ENCODE measurements around the gene SLC51B.
"Not testable (repeated sequence)": the region's sequence is repeated elsewhere in the genome, so short reads cannot be mapped to it uniquely, and the experiment has no call there.

The SLC51B gene

GRCh38 chr15:65066635-65067316, 21.6 kb downstream of the SLC51B start:
- DNase-seq (ENCODE audit: low spot score) = no peak

- no peak for DNase-seq (ENCODE audit: low spot score)
Measured at GRCh38 chr15:65067317-65067644, 22.1 kb downstream of the SLC51B start.

- no peak for DNase-seq (ENCODE audit: low spot score)
Measured at GRCh38 chr15:65067645-65068402, 22.6 kb downstream of the SLC51B start, which contains the start of gene RASL12. Gene RASL12, minus strand, starts transcription at chr15:65067991. Its CDS starts 156 bp downstream, at chr15:65067835.

- no peak for DNase-seq (ENCODE audit: low spot score)
Measured at GRCh38 chr15:65068403-65068788, 23.2 kb downstream of the SLC51B start.

- DNase-seq (ENCODE audit: low spot score) = no peak
Measured at GRCh38 chr15:65069179-65069578, 24.0 kb downstream of the SLC51B start.

GRCh38 chr15:65069779-65070546, 24.8 kb downstream of the SLC51B start:
- no peak for DNase-seq (ENCODE audit: low spot score)

- no peak for DNase-seq (ENCODE audit: low spot score)
Measured at GRCh38 chr15:65071381-65071811, 26.2 kb downstream of the SLC51B start.

GRCh38 chr15:65072027-65072426, 26.8 kb downstream of the SLC51B start:
- no peak for DNase-seq (ENCODE audit: low spot score)

- DNase-seq (ENCODE audit: low spot score) = no peak
Measured at GRCh38 chr15:65072617-65073016, 27.4 kb downstream of the SLC51B start.

GRCh38 chr15:65074946-65075345, 29.8 kb downstream of the SLC51B start:
- DNase-seq (ENCODE audit: low spot score) = not testable (repeated sequence)

- not testable (repeated sequence) for DNase-seq (ENCODE audit: low spot score)
Measured at GRCh38 chr15:65075607-65076395, 30.6 kb downstream of the SLC51B start.

GRCh38 chr15:65076486-65077290, 31.5 kb downstream of the SLC51B start, which contains the start of gene KBTBD13:
Gene KBTBD13, plus strand, starts transcription at chr15:65076746. Its CDS starts 70 bp downstream, at chr15:65076816.
- no peak for DNase-seq (ENCODE audit: low spot score)

- DNase-seq (ENCODE audit: low spot score) = no peak
Measured at GRCh38 chr15:65077291-65077980, 32.2 kb downstream of the SLC51B start.

- DNase-seq (ENCODE audit: low spot score) = peak; percentile 36
Measured at GRCh38 chr15:65077981-65078352, 32.8 kb downstream of the SLC51B start.

GRCh38 chr15:65079580-65079979, 34.4 kb downstream of the SLC51B start:
- DNase-seq (ENCODE audit: low spot score) = no peak

GRCh38 chr15:65081270-65081669, 36.1 kb downstream of the SLC51B start:
- DNase-seq (ENCODE audit: low spot score) = no peak

GRCh38 chr15:65081758-65082157, 36.6 kb downstream of the SLC51B start:
- DNase-seq (ENCODE audit: low spot score) = no peak

- DNase-seq (ENCODE audit: low spot score) = no peak
Measured at GRCh38 chr15:65082303-65082953, 37.2 kb downstream of the SLC51B start.

GRCh38 chr15:65083262-65083701, 38.1 kb downstream of the SLC51B start:
- DNase-seq (ENCODE audit: low spot score) = no peak
